Epithelial cell of esophagus (primary cell): ENCODE measurements around the gene TEDC1.
A peak's percentile ranks its signal among the peaks of the same experiment; 100 is the strongest.

Source experiments
- DNase-seq: peaks from one replicate; pipeline ENCODE4 v3.0.0; 2010; ENCODE audit warnings: low read depth
- H3K4me3 ChIP-seq: 2 replicates; pipeline ENCODE4 v1.5.1; 2011; ENCODE audit warnings: mild to moderate bottlenecking, low read length, control low read depth
- CTCF ChIP-seq: IDR thresholded peaks from 2 replicates; pipeline ENCODE4 v1.5.1; 2011; ENCODE audit warnings: low read depth, mild to moderate bottlenecking, low read length, control low read depth, inconsistent platforms; ENCODE audit not compliant: insufficient read depth; ENCODE audit errors: missing control alignments

TEDC1 gene

DNA sequence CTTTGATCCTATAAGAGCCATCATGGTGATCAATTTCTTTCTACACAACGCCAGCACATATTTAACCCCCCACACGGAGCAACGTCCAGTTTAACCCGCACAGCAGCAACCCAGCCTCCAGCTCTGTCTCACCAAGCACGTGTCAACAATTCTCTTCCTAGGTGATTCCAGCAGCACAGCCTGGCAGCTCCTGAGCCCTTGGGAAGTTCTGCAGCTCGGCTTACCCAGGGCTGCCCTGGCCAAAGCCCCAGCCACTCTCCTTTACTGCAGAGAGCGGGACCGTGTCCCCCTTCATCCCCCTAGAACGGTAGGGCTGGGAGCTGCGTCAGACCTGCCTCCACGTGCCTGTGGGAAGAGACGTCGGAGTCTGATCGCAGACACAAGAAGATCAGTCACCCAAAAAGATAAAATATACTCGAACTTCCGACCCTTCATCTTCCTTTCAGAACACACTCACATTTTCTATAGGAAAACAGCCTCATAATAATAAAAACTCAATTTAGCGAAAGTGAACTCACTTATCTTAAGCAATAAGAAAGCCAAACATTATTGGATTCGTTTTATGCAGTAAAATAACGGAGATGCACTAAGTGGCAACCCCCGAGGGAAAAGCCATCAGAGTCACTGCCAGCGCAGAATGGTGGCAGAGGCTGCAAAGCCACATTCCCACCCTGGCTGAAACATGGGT is 42.9 kb downstream of the TEDC1 start:
- no peak overlapping the region for H3K4me3 ChIP-seq
- no peak for DNase-seq
- TF ChIP-seq CTCF: no peak

DNA sequence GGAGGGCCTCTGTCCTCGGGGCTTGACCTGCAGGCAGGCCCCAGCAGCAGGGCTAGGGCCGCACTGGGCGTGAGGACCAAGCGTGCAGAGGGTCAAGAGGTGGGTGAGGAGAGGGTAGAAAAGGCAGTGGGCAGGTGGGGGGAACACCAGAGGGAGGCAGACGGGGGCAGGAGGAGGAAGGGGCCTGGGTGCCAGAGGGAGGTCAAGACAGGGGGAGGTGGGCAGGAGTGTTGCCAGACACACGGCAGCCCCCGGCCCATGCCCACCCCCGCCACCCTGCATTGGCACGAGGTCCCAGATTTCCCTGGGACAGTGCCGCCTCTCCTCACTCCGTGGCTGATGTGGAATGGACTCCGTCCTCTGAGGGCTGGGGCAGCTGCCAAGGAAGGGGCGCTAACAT is 43.5 kb downstream of the TEDC1 start:
- H3K4me3 ChIP-seq: no peak overlapping the region
- no peak for TF ChIP-seq CTCF
- no peak for DNase-seq

GRCh38 chr14:105536051-105536450 is 45.0 kb downstream of the TEDC1 start:
- DNase-seq: no peak
- H3K4me3 ChIP-seq: no peak overlapping the region
- TF ChIP-seq CTCF: no peak

DNA sequence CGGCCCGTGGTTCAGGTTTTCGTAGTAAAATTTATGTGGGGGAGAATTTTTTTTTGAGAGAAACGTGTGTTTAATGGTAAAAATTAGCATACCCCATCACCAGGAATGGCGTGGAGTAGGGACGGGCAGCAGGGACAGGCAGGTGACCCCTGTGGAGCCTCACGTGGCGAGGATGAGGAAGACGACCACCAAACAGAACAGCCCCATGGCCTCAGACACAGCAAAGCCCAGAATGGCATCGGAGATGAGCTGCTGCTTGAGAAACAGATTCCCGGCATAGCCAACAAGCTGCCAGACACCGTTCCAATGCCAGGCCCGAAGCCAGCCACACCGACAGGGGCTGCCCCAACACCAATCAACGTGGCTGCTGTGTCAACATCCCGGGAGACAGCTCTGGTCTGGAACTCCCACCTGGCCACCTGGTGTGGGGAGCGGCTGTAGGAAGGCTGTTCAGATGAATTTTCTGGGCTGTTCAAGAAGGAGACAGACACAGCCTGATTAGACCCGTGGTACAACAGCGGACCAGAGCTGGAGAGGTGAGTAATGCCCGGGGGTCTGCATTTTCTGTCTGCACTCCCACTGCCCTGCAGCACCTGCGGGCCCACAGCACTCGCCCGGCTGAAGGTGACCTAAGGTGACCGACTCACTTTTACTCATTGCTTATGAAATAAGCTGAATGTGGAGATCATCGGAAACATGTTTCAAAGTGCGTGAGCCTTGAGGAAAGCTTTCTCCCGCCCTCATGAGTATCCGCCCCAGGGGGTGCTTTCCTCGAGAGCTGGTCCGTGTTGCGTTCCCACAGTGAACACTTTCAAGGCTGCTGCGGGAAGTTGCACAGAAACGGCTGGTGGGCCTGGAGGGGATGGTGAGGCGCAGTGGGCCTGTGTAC is 45.9 kb downstream of the TEDC1 start:
- no peak for DNase-seq
- no peak for TF ChIP-seq CTCF
- no peak overlapping the region for H3K4me3 ChIP-seq

- no peak for DNase-seq
- H3K4me3 ChIP-seq: no peak overlapping the region
- peak; percentile 82 for TF ChIP-seq CTCF
Measured at GRCh38 chr14:105537580-105538474, 46.8 kb downstream of the TEDC1 start.

- no peak for DNase-seq
- no peak overlapping the region for H3K4me3 ChIP-seq
- TF ChIP-seq CTCF: no peak
Measured at GRCh38 chr14:105538481-105539049, 47.5 kb downstream of the TEDC1 start.
